ENCODE measurements around the gene IP6K2. TPM values are rescaled to one million over a fixed set of nuclear protein-coding genes. Genes with fewer than 3 reads are reported as not detected.

Gene IP6K2
- total and polyA plus RNA-seq, 2 of the 8 experiments (the other 6 are each of a cell fraction or from before 2014, with no cell fraction given) = 95.8 to 144 TPM

DNA sequence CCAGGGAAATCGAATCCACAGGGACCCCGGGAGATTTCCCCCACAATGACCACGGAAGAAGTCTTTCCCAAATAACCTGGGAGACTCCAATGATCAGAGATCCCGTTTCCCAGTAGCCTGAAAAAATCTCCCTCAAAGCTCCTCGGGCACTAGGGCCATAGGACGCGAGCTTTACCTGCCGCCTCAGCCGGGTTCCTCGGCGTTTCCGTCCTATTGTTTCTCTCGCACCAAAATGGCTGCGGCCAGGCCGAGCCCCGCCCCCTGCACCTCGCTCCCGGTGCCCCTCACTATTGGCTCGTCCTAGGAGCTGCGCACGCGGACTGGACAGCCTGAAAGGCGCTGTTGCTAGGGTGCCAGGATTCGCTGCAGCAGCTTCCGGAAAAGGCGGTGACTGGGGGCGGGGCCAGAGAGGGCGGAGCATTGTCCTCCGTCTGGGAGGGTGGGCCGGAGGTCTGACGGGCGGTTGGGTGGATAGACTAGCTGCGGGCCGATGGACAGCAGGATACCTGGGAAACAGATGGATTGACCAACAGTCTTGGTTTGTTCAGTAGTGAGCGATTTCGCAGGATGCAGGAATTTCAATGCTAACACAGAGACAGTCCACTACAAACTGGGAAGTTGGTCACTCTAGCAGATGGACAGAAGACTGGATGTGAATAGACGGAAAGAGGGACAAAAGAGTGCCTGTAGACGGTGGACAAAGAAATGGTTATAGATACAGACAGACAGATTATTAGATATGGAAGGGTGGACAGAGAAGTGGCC, at the start of gene IP6K2 (continued):
- TF ChIP-seq SAP30 (IDR thresholded peaks at IDR 0.05; ENCODE audit: insufficient read depth, insufficient replicate concordance, low read length) = no peak
- TF ChIP-seq, protein P1, sequence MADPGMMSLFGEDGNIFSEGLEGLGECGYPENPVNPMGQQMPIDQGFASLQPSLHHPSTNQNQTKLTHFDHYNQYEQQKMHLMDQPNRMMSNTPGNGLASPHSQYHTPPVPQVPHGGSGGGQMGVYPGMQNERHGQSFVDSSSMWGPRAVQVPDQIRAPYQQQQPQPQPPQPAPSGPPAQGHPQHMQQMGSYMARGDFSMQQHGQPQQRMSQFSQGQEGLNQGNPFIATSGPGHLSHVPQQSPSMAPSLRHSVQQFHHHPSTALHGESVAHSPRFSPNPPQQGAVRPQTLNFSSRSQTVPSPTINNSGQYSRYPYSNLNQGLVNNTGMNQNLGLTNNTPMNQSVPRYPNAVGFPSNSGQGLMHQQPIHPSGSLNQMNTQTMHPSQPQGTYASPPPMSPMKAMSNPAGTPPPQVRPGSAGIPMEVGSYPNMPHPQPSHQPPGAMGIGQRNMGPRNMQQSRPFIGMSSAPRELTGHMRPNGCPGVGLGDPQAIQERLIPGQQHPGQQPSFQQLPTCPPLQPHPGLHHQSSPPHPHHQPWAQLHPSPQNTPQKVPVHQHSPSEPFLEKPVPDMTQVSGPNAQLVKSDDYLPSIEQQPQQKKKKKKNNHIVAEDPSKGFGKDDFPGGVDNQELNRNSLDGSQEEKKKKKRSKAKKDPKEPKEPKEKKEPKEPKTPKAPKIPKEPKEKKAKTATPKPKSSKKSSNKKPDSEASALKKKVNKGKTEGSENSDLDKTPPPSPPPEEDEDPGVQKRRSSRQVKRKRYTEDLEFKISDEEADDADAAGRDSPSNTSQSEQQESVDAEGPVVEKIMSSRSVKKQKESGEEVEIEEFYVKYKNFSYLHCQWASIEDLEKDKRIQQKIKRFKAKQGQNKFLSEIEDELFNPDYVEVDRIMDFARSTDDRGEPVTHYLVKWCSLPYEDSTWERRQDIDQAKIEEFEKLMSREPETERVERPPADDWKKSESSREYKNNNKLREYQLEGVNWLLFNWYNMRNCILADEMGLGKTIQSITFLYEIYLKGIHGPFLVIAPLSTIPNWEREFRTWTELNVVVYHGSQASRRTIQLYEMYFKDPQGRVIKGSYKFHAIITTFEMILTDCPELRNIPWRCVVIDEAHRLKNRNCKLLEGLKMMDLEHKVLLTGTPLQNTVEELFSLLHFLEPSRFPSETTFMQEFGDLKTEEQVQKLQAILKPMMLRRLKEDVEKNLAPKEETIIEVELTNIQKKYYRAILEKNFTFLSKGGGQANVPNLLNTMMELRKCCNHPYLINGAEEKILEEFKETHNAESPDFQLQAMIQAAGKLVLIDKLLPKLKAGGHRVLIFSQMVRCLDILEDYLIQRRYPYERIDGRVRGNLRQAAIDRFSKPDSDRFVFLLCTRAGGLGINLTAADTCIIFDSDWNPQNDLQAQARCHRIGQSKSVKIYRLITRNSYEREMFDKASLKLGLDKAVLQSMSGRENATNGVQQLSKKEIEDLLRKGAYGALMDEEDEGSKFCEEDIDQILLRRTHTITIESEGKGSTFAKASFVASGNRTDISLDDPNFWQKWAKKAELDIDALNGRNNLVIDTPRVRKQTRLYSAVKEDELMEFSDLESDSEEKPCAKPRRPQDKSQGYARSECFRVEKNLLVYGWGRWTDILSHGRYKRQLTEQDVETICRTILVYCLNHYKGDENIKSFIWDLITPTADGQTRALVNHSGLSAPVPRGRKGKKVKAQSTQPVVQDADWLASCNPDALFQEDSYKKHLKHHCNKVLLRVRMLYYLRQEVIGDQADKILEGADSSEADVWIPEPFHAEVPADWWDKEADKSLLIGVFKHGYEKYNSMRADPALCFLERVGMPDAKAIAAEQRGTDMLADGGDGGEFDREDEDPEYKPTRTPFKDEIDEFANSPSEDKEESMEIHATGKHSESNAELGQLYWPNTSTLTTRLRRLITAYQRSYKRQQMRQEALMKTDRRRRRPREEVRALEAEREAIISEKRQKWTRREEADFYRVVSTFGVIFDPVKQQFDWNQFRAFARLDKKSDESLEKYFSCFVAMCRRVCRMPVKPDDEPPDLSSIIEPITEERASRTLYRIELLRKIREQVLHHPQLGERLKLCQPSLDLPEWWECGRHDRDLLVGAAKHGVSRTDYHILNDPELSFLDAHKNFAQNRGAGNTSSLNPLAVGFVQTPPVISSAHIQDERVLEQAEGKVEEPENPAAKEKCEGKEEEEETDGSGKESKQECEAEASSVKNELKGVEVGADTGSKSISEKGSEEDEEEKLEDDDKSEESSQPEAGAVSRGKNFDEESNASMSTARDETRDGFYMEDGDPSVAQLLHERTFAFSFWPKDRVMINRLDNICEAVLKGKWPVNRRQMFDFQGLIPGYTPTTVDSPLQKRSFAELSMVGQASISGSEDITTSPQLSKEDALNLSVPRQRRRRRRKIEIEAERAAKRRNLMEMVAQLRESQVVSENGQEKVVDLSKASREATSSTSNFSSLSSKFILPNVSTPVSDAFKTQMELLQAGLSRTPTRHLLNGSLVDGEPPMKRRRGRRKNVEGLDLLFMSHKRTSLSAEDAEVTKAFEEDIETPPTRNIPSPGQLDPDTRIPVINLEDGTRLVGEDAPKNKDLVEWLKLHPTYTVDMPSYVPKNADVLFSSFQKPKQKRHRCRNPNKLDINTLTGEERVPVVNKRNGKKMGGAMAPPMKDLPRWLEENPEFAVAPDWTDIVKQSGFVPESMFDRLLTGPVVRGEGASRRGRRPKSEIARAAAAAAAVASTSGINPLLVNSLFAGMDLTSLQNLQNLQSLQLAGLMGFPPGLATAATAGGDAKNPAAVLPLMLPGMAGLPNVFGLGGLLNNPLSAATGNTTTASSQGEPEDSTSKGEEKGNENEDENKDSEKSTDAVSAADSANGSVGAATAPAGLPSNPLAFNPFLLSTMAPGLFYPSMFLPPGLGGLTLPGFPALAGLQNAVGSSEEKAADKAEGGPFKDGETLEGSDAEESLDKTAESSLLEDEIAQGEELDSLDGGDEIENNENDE (IDR thresholded peaks at IDR 0.05; ENCODE audit: insufficient replicate concordance, low read length) = no peak
